Measurements from ENCODE around the gene GPR68.
"Not testable (repeated sequence)": the region's sequence is repeated elsewhere in the genome, so short reads cannot be mapped to it uniquely, and the experiment has no call there.

The GPR68 gene

GRCh38 chr14:91228112-91229004, 16.1 kb downstream of the GPR68 start:
- peak; percentile 78 for DNase-seq

GRCh38 chr14:91227183-91227628, 17.3 kb downstream of the GPR68 start:
- DNase-seq, result no peak

- not testable (repeated sequence) for DNase-seq
Observed at GRCh38 chr14:91226360-91226759, 18.1 kb downstream of the GPR68 start.

GRCh38 chr14:91225025-91225424, 19.5 kb downstream of the GPR68 start:
- no peak for DNase-seq

GRCh38 chr14:91223028-91223783, 21.3 kb downstream of the GPR68 start:
- DNase-seq, result no peak

GRCh38 chr14:91221270-91221669, 23.2 kb downstream of the GPR68 start:
- no peak for DNase-seq

GRCh38 chr14:91220581-91221000, 23.9 kb downstream of the GPR68 start:
- no peak for DNase-seq

GRCh38 chr14:91219517-91220389, 24.8 kb downstream of the GPR68 start:
- no peak for DNase-seq

- DNase-seq, result no peak
Observed at GRCh38 chr14:91218014-91218413, 26.5 kb downstream of the GPR68 start.

GRCh38 chr14:91216731-91217226, 27.7 kb downstream of the GPR68 start:
- DNase-seq, result no peak

GRCh38 chr14:91215381-91215780, 29.1 kb downstream of the GPR68 start:
- no peak for DNase-seq

- no peak for DNase-seq
Observed at GRCh38 chr14:91214306-91214705, 30.2 kb downstream of the GPR68 start.

GRCh38 chr14:91211017-91211416, 33.5 kb downstream of the GPR68 start:
- DNase-seq, result no peak

- DNase-seq, result no peak
Observed at GRCh38 chr14:91207008-91207407, 37.5 kb downstream of the GPR68 start.

GRCh38 chr14:91205459-91205858, 39.0 kb downstream of the GPR68 start:
- DNase-seq, result no peak

GRCh38 chr14:91204657-91205056, 39.8 kb downstream of the GPR68 start:
- no peak for DNase-seq

GRCh38 chr14:91202234-91202974, 42.1 kb downstream of the GPR68 start:
- DNase-seq, result no peak

- DNase-seq, result not testable (repeated sequence)
Observed at GRCh38 chr14:91200802-91201201, 43.7 kb downstream of the GPR68 start.

- no peak for DNase-seq
Observed at GRCh38 chr14:91197631-91198030, 46.9 kb downstream of the GPR68 start.

GRCh38 chr14:91195881-91196280, 48.6 kb downstream of the GPR68 start:
- DNase-seq, result no peak

GRCh38 chr14:91193069-91193468, 51.4 kb downstream of the GPR68 start:
- DNase-seq, result no peak

- DNase-seq, result no peak
Observed at GRCh38 chr14:91190853-91191252, 53.7 kb downstream of the GPR68 start.

Data from effector CD4-positive, alpha-beta T cell (primary cell).